BE2C (cell line): ENCODE results near the gene CCDC92B.

Experiments
- DNase-seq: peaks from one replicate; pipeline ENCODE4 v3.0.0-alpha.2; 2020
- H3K27me3 ChIP-seq: fragments of 250-450 bp; sonication (Bioruptor Pico); 2 replicates; pipeline ENCODE4 v1.5.1; 2020; ENCODE audit warnings: mild to moderate bottlenecking
- H3K36me3 ChIP-seq: fragments of 250-450 bp; sonication (Bioruptor Pico); 2 replicates; pipeline ENCODE4 v1.5.1; 2020; ENCODE audit warnings: mild to moderate bottlenecking
- H3K4me1 ChIP-seq: fragments of 250-450 bp; sonication (Bioruptor Pico); 2 replicates; pipeline ENCODE4 v1.5.1; 2020
- H3K4me3 ChIP-seq: 2 replicates; pipeline ENCODE4 v1.5.1; 2011; ENCODE audit warnings: low read depth, low read length
- H3K9me3 ChIP-seq: fragments of 250-450 bp; sonication (Bioruptor Pico); 2 replicates; pipeline ENCODE4 v1.5.1; 2020
- TF ChIP-seq, protein P1 (sequence below): IDR thresholded peaks from 2 replicates; pipeline ENCODE4 v1.5.1; 2012; ENCODE audit warnings: mild to moderate bottlenecking, low read depth, low read length

The CCDC92B gene

DNA sequence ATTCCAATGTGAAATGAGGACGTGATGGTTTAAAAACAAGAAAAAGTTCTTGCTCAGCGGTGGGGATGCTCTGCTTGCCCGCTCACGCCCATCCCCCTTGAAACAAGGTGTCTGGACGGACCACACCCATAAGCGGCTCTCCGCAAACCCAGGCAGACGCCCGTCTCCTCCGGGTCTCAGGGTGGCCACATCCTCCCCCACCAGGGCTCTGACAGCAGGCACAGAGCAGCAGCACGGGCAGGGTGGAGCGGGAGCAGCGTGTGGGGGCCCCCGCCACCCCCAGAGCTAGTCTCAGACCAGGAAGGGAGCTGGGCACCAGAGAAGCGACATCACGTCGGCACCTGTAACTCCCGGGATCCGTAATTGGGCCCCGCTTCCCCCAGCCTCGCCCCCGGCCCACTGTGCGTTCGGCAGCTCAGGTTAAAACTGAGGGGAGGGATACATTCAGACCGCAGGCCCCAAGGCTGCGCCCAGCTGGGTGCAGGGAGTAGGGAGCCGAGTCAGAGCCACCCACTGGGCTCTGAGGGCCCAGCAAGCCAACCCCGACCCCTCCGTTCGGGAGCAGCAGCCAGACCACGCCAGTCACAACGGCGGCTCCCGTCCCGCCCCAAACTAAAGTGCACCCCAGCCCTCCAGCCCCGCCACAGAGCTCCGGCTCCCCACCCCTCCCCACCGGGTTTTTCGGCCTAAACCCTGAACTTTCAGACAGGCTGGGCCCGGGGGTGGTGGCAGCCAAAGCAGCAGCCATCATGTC is 59.9 kb downstream of the CCDC92B start:
- no peaks in the 10 kb centered on the region for H3K27me3 ChIP-seq
- no peaks in the 10 kb centered on the region for H3K9me3 ChIP-seq
- H3K36me3 ChIP-seq, result peaks cover 13% of the 10 kb centered on the region
- no peak overlapping the region for H3K4me3 ChIP-seq
- TF ChIP-seq, protein P1, sequence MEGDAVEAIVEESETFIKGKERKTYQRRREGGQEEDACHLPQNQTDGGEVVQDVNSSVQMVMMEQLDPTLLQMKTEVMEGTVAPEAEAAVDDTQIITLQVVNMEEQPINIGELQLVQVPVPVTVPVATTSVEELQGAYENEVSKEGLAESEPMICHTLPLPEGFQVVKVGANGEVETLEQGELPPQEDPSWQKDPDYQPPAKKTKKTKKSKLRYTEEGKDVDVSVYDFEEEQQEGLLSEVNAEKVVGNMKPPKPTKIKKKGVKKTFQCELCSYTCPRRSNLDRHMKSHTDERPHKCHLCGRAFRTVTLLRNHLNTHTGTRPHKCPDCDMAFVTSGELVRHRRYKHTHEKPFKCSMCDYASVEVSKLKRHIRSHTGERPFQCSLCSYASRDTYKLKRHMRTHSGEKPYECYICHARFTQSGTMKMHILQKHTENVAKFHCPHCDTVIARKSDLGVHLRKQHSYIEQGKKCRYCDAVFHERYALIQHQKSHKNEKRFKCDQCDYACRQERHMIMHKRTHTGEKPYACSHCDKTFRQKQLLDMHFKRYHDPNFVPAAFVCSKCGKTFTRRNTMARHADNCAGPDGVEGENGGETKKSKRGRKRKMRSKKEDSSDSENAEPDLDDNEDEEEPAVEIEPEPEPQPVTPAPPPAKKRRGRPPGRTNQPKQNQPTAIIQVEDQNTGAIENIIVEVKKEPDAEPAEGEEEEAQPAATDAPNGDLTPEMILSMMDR, result no peak
- H3K4me1 ChIP-seq, result no peaks in the 10 kb centered on the region
- no peak for DNase-seq

DNA sequence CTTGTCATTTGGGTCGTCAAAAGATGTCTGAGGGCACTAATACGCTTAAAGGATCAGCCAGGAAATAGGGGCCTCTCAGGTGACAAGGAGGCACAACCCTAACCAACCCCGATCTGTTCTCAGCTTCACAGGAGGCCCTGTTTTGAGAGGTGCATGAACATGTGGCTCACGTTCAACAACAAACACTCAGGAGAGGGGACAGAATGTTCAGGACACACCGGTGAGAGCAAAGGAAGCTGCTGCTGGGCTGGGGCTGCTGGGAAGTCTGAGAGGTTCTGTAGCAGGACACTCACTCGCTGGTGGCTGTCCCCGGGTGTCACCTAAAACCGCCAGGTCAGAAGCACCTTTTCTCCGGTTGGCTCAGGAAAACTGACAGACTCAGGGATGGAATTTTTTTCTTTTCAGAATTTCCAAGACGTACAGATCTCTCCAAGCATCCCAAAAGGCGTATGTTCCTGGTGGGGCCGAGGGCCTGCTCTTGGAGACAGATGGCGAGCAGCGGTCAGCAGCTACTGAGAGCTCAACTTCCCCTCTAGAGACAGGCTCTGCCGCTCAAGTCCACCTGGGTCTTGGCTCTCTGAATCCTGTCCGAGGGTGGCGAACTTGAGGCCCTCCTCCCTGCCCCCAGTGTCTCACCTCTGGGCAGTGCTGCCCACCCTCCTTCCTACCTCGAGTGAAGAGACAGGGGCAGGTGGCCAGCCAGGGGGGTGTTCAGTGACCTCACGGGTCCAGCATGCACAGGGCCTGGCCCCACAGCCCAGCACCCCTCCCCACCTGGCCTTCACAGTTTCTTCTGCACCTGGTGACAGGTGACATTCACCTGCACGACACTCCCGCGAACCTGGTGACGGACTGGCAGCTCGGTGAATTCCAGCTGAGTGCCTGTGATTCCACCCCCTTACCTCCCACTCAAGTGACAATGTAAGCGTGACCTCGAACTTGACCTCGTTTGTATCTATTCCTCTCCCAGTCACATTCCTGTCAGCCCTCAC is 60.8 kb downstream of the CCDC92B start:
- H3K4me3 ChIP-seq, result no peak overlapping the region
- no peaks in the 10 kb centered on the region for H3K27me3 ChIP-seq
- no peak for DNase-seq
- H3K4me1 ChIP-seq, result no peaks in the 10 kb centered on the region
- H3K9me3 ChIP-seq, result no peaks in the 10 kb centered on the region
- TF ChIP-seq, protein P1, result no peak
- H3K36me3 ChIP-seq, result peaks cover 13% of the 10 kb centered on the region

DNA sequence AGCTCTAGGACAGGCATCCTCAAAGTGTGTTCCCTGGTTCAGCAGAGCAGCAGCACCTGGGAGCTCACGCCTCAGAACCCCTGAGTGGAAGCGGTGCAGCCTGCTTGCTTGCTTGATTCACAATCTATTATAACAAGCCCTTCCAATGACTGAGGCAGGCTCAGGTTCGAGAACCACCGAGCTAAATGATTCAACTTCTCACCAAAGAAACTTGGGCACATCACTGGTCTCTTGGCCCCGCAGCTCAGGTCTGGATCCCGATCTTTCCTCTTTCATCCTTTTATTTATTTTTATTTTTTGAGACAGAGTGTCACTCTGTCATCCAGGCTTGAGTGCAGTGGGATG is 62.4 kb downstream of the CCDC92B start:
- Histone ChIP-seq H3K9me3 (no peaks in the 10 kb centered on the region), H3K4me1 (no peaks in the 10 kb centered on the region), H3K27me3 (no peaks in the 10 kb centered on the region)

DNA sequence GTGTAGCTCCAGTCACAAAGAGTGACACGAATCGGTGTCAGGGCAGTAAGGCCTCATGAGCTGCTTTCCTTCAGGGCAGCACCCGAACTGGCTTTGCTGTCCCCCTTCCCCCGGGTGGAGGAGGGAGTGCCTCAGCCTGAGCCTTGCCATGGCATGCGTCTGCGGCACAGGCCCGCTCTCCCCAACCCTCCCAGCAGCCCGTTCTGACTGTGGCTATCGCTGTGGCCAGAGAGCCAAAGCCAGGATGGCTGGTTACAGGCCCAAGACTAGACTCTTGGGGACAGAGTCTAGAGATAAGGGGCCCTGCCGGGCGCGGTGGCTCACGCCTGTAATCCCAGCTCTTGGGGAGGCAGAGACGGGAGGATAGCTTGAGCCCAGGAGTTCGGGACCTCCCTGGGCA is 63.8 kb downstream of the CCDC92B start:
- TF ChIP-seq, protein P1, result no peak
- peaks cover 18% of the 10 kb centered on the region for H3K36me3 ChIP-seq

More for the DNA sequence above, 62.4 kb downstream of the CCDC92B start:
- TF ChIP-seq, protein P1, result no peak
- Histone ChIP-seq H3K36me3 (peaks cover 15% of the 10 kb centered on the region), H3K4me3 (no peak overlapping the region)
- DNase-seq, result no peak

DNA sequence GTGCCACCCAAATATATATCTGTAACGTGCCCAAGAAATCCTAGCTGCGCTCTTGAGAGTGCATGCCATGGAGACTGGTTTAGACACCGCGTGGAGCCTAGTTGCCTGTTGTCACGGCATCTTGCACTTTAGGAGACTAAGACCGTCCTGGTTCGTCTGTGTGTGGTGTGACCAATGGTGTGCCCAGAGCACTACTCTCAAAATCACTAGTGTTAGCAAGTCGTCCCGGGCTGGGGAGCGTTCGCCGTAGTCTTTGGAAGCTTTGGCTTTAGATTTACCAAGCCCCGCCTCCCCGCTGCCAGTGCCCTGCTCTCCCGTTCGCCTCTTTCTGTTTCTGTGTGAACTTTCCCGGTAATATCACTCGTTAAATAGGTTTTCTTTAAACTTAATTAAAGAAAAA is 64.9 kb downstream of the CCDC92B start:
- Histone ChIP-seq H3K4me3 (no peak overlapping the region), H3K4me1 (no peaks in the 10 kb centered on the region), H3K36me3 (peaks cover 18% of the 10 kb centered on the region), H3K9me3 (no peaks in the 10 kb centered on the region), H3K27me3 (no peaks in the 10 kb centered on the region)
- TF ChIP-seq, protein P1, result no peak
- DNase-seq, result no peak

More for the DNA sequence above, 63.8 kb downstream of the CCDC92B start:
- no peak overlapping the region for H3K4me3 ChIP-seq
- DNase-seq, result peak; percentile 3
- H3K9me3 ChIP-seq, result no peaks in the 10 kb centered on the region
- no peaks in the 10 kb centered on the region for H3K4me1 ChIP-seq
- H3K27me3 ChIP-seq, result no peaks in the 10 kb centered on the region
